ENCODE measurements around the gene JAZF1. TPM values are rescaled to one million over a fixed set of nuclear protein-coding genes. Genes with fewer than 3 reads are reported as not detected.
A peak's percentile ranks its signal among the peaks of the same experiment; 100 is the strongest.
"Not testable (repeated sequence)": the region's sequence is repeated elsewhere in the genome, so short reads cannot be mapped to it uniquely, and the experiment has no call there.

Gene JAZF1
- polyA plus RNA-seq, 3 donors = 12.1 to 18.1 (median 17.2) TPM

GRCh38 chr7:27923642-27923980, 257.0 kb downstream of the JAZF1 start:
- Histone ChIP-seq H3K4me3 (replicated peaks in 1 of 3; ENCODE audit: low read depth in 2 of 3, low read length in 3 of 3) (no peak overlapping the region), H3K36me3 (replicated peaks in 1 of 2; ENCODE audit: control insufficient read depth in 1 of 2, insufficient read depth in 2 of 2, low read length in 2 of 2) (no peaks in the 10 kb centered on the region), H3K27ac (ENCODE audit: low read depth in 1 of 2, low read length in 2 of 2) (no peak overlapping the region), H2AFZ (ENCODE audit: insufficient read depth, low read depth, low read length, poor library complexity, severe bottlenecking) (no peak overlapping the region), H3K27me3 (ENCODE audit: control insufficient read depth in 2 of 2, insufficient read depth in 2 of 2, low read length in 2 of 2) (no peaks in the 10 kb centered on the region), H3K9me3 (replicated peaks in 1 of 2; ENCODE audit: control insufficient read depth in 1 of 2, insufficient read depth in 1 of 2, low read length in 2 of 2) (no peaks in the 10 kb centered on the region), H3K4me2 (replicated peaks; ENCODE audit: extremely low read depth, low read length, poor library complexity, severe bottlenecking) (no peak overlapping the region), H3K79me2 (ENCODE audit: insufficient read depth, low read length) (peaks cover 2% of the 10 kb centered on the region), H3K4me1 (ENCODE audit: control insufficient read depth in 1 of 2, insufficient read depth in 2 of 2, low read length in 2 of 2) (no peaks in the 10 kb centered on the region), H4K20me1 (ENCODE audit: insufficient read depth, low read length) (peaks cover 90% of the 10 kb centered on the region), H3K9ac (ENCODE audit: insufficient read depth, low read length, poor library complexity, severe bottlenecking) (no peak overlapping the region)
- Mint-ChIP-seq H3K9me3 (no peaks in the 10 kb centered on the region), H3K4me3 (no peak overlapping the region), H3K27ac (peak overlapping the region in 1 of 7 donors; percentile 5), H3K27me3 (ENCODE audit: low read depth in 3 of 3) (peaks cover 0 to 4% (median 3%) of the 10 kb centered on the region in 3 donors), H3K36me3 (peaks cover 3 to 7% of the 10 kb centered on the region in 2 donors), H3K4me1 (peaks cover 8% of the 10 kb centered on the region)
- no peak for DNase-seq
- intact Hi-C loops (cut with micrococcal nuclease) = loop anchor here (10.0 kb wide), 2 partner anchors 709 to 729 kb away; no protein-coding TSS in a partner anchor
- 80% methylated on average over 3 of the region's 4 CpGs for WGBS (ENCODE audit: insufficient coverage)
- TF ChIP-seq CTCF (IDR thresholded peaks at IDR 0.05) = no peak

GRCh38 chr7:27922907-27923641, 257.5 kb downstream of the JAZF1 start:
- H3K27me3 ChIP-seq (ENCODE audit: control insufficient read depth in 2 of 2, insufficient read depth in 2 of 2, low read length in 2 of 2) = no peaks in the 10 kb centered on the region
- no peak for TF ChIP-seq CTCF (IDR thresholded peaks at IDR 0.05)
- H3K36me3 ChIP-seq (replicated peaks in 1 of 2; ENCODE audit: control insufficient read depth in 1 of 2, insufficient read depth in 2 of 2, low read length in 2 of 2) = no peaks in the 10 kb centered on the region
- no peak overlapping the region for H3K4me3 Mint-ChIP-seq
- H3K4me3 ChIP-seq (replicated peaks in 1 of 3; ENCODE audit: low read depth in 2 of 3, low read length in 3 of 3) = no peak overlapping the region
- H3K9me3 ChIP-seq (replicated peaks in 1 of 2; ENCODE audit: control insufficient read depth in 1 of 2, insufficient read depth in 1 of 2, low read length in 2 of 2) = no peaks in the 10 kb centered on the region
- DNase-seq = no peak
- WGBS (ENCODE audit: insufficient coverage) = 93% methylated on average over 8 of the region's 14 CpGs
- H3K4me2 ChIP-seq (replicated peaks; ENCODE audit: extremely low read depth, low read length, poor library complexity, severe bottlenecking) = no peak overlapping the region
- peaks cover 3 to 7% of the 10 kb centered on the region in 2 donors for H3K36me3 Mint-ChIP-seq
- no peaks in the 10 kb centered on the region for H3K4me1 ChIP-seq (ENCODE audit: control insufficient read depth in 1 of 2, insufficient read depth in 2 of 2, low read length in 2 of 2)
- H3K9ac ChIP-seq (ENCODE audit: insufficient read depth, low read length, poor library complexity, severe bottlenecking) = no peak overlapping the region
- H3K79me2 ChIP-seq (ENCODE audit: insufficient read depth, low read length) = peaks cover 2% of the 10 kb centered on the region
- peaks cover 8% of the 10 kb centered on the region for H3K4me1 Mint-ChIP-seq
- peaks cover 90% of the 10 kb centered on the region for H4K20me1 ChIP-seq (ENCODE audit: insufficient read depth, low read length)
- no peak overlapping the region for H2AFZ ChIP-seq (ENCODE audit: insufficient read depth, low read depth, low read length, poor library complexity, severe bottlenecking)
- H3K27me3 Mint-ChIP-seq (ENCODE audit: low read depth in 3 of 3) = peaks cover 0 to 2% (median 1%) of the 10 kb centered on the region in 3 donors
- H3K27ac ChIP-seq (ENCODE audit: low read depth in 1 of 2, low read length in 2 of 2) = no peak overlapping the region
- intact Hi-C loops (cut with micrococcal nuclease) = loop anchor here (10.0 kb wide), 2 partner anchors 708 to 728 kb away; no protein-coding TSS in a partner anchor
- no peaks in the 10 kb centered on the region for H3K9me3 Mint-ChIP-seq
- H3K27ac Mint-ChIP-seq = peak overlapping the region in 1 of 7 donors; percentile 5

- H3K9me3 Mint-ChIP-seq; H3K36me3 ChIP-seq (replicated peaks in 1 of 2; ENCODE audit: control insufficient read depth in 1 of 2, insufficient read depth in 2 of 2, low read length in 2 of 2); DNase-seq; H3K9ac ChIP-seq (ENCODE audit: insufficient read depth, low read length, poor library complexity, severe bottlenecking); H3K27me3 Mint-ChIP-seq (ENCODE audit: low read depth in 3 of 3); H2AFZ ChIP-seq (ENCODE audit: insufficient read depth, low read depth, low read length, poor library complexity, severe bottlenecking); H3K36me3 Mint-ChIP-seq; H3K4me1 ChIP-seq (ENCODE audit: control insufficient read depth in 1 of 2, insufficient read depth in 2 of 2, low read length in 2 of 2); H3K4me1 Mint-ChIP-seq; H3K27me3 ChIP-seq (ENCODE audit: control insufficient read depth in 2 of 2, insufficient read depth in 2 of 2, low read length in 2 of 2); H3K79me2 ChIP-seq (ENCODE audit: insufficient read depth, low read length); H3K27ac Mint-ChIP-seq; H3K9me3 ChIP-seq (replicated peaks in 1 of 2; ENCODE audit: control insufficient read depth in 1 of 2, insufficient read depth in 1 of 2, low read length in 2 of 2); H3K4me3 Mint-ChIP-seq; H3K4me3 ChIP-seq (replicated peaks in 1 of 3; ENCODE audit: low read depth in 2 of 3, low read length in 3 of 3); H3K4me2 ChIP-seq (replicated peaks; ENCODE audit: extremely low read depth, low read length, poor library complexity, severe bottlenecking); H3K27ac ChIP-seq (ENCODE audit: low read depth in 1 of 2, low read length in 2 of 2): not testable (repeated sequence)
- peaks cover 91% of the 10 kb centered on the region for H4K20me1 ChIP-seq (ENCODE audit: insufficient read depth, low read length)
- WGBS (ENCODE audit: insufficient coverage) = no CpG with 5 or more reads among the region's 8 CpGs
- intact Hi-C loops (cut with micrococcal nuclease) = loop anchor here (10.0 kb wide), 2 partner anchors 708 to 728 kb away; no protein-coding TSS in a partner anchor
Measured at GRCh38 chr7:27922389-27922788, 258.2 kb downstream of the JAZF1 start.
